ENCODE measurements around the gene FTSJ3. TPM values are rescaled to one million over a fixed set of nuclear protein-coding genes. Genes with fewer than 3 reads are reported as not detected.

FTSJ3 gene
- total RNA-seq, 1 donor: 72.5 TPM

DNA sequence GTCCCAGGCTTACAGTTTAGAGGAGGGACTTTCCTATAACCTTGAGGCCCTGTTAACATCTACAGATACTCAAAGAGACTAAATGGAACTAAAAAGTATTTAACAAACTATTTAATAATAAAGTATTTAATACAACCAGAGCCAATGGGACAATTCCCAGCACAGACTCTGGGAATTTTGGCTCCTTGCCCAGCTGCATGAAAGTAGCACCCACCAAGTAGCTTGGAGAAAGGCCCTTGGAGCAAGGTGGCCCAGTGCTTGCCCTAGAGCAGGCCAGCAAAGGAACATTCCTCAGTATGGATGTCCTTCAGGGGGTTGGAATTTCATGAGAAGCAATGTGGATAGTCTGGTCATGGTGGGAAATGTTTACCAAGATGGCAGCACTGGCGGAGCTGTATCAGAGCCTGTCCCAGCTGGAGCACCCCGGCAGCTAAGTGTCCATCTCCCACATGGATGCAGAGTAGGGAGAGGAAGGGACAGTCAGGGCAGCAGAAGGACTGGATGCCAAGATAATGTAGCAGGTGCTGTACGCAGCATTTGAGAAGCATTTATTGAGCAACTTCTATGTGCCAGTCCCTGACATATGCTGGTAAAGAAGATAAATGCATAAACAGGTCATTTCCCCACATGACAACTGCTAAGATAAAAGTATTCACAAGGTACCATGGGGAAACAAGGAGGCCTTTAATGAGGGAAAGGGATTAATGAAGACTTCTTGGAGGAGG, 20.2 kb upstream of the FTSJ3 start:
- H3K4me3 ChIP-seq (ENCODE audit: low read depth, low read length): no peak overlapping the region
- TF ChIP-seq, protein P1, sequence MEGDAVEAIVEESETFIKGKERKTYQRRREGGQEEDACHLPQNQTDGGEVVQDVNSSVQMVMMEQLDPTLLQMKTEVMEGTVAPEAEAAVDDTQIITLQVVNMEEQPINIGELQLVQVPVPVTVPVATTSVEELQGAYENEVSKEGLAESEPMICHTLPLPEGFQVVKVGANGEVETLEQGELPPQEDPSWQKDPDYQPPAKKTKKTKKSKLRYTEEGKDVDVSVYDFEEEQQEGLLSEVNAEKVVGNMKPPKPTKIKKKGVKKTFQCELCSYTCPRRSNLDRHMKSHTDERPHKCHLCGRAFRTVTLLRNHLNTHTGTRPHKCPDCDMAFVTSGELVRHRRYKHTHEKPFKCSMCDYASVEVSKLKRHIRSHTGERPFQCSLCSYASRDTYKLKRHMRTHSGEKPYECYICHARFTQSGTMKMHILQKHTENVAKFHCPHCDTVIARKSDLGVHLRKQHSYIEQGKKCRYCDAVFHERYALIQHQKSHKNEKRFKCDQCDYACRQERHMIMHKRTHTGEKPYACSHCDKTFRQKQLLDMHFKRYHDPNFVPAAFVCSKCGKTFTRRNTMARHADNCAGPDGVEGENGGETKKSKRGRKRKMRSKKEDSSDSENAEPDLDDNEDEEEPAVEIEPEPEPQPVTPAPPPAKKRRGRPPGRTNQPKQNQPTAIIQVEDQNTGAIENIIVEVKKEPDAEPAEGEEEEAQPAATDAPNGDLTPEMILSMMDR (IDR thresholded peaks at IDR 0.05; ENCODE audit: insufficient read depth, low read depth, low read length): no peak
- DNase-seq (ENCODE audit: low read depth): no peak

DNA sequence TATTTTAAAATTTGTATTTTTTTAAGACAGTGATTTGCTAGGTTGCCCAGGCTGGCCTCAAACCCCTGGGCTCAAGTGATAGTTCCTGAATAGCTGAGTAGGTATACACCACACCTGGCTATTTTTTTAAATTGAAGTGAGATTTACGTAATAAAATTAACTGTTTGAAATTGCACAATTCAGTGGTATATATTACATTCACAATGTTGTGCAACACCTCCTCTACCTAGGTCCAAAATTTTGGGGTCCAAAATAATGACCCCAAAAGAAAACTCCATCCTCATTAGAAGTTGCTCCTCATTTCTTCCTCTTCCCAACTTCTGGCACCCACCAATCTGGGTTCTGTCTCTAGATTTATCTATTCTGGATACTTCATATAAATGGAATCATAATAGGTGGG, 18.0 kb upstream of the FTSJ3 start:
- no peak for DNase-seq (ENCODE audit: low read depth)
- TF ChIP-seq, protein P1 (IDR thresholded peaks at IDR 0.05; ENCODE audit: insufficient read depth, low read depth, low read length): no peak
- no peak overlapping the region for H3K4me3 ChIP-seq (ENCODE audit: low read depth, low read length)

DNA sequence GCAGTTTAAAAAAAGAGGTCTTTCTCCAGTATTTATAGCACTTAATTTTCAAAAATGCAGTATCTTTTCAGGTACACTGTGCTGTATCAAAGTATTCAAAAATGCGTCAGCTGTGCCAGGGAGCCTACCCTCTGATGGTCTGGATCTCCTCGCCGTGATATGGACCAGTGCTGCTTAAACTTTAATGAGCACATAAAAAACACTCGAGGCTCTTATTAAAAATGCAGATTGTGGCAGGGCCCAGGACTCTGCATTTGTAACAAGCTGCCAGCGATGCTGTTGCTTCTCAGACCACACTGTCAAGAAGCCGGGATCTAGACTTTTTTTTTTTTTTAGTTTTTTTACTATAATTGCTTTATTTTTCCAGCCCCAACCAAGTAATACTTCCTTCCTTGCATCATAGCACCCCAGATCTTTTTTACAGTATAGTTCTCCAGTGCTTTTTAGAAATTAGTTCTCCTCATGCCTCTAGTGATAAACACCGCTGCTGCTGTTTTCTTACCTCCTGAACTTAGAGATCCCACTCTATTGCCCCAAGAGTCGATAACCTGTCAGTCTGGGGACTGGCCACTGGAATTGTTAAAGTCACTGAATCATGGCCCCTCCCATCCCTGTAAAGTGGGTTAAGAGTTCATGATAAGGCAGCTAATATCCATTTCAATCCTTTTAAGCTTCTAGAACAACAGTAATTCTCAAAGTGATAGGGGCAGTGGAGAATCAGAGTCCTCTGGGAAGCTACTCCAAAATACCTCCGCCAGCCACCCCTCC, 16.6 kb upstream of the FTSJ3 start:
- H3K4me3 ChIP-seq (ENCODE audit: low read depth, low read length): peak overlapping the region; percentile 92
- no peak for DNase-seq (ENCODE audit: low read depth)
- TF ChIP-seq, protein P1 (IDR thresholded peaks at IDR 0.05; ENCODE audit: insufficient read depth, low read depth, low read length): no peak

DNA sequence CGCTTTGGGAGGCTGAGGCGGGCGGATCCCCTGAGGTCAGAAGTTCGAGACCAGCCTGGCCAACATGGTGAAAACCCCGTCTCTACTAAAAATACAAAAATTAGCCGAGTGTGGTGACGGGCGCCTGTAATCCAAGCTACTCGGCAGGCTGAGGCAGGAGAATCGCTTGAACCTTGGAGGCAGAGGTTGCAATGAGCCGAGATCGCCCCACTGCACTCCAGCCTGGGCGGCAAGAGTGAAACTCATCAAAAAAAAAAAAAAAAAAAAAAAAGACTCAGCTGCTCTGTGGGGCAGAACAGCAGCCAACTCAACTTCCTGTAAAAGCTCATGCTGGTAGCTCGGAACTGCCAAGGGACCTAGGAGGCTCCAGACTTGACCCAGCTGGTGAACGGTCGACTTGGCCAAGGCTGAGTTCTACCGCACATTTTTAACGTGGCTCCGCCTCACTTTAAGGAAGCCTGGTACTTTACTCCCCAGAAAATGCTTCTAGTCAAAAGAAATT, 16.0 kb upstream of the FTSJ3 start:
- DNase-seq (ENCODE audit: low read depth): peak; percentile 86
- H3K4me3 ChIP-seq (ENCODE audit: low read depth, low read length): peak overlapping the region; percentile 92

DNA sequence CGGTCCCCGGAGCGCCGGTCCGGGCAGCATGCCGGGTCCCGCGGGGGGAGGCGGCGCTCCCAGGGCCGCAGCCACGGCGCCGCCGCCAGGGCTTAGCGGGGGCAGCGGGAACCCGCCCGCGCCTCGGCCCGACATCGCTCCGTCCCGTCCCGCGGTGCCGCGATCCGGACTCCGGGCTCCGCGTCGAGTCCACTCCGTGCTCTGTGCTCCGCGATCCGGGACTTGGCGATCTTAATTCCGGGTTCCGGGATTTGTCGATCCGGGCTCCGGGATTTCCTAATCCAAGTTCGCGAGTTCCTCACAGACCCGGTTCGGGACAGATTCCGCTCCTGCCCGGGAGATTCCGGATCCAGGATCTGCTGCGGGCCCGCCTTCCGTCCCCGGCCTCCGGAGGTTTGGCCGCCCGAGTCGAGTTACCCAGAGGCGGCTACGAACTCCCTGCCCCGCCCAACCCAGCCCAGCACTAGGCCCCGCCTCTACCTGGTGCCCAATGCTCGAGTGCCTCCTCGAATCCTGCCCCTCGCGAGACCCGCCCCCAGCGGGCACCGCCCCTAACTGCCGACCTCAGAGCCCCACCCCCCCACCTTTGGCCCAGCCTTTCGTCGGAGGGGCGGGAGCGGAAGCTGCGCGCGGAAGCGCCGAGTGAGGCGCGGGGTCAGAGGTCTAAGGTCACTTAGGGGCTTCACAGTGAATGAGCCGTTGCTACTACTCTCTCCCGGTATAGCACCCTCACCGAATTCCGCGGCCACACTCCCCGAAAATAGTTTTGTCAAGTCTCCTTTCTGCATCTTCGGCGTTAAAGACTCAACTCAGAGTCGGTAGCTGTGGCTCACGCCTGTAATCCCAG, 15.3 kb upstream of the FTSJ3 start, which contains the start of gene SMARCD2:
SMARCD2 (minus strand) TSS at position 146 of the 847 bp plus-strand sequence; CDS start at position 135, 11 bp downstream.
- TF ChIP-seq, protein P1 (IDR thresholded peaks at IDR 0.05; ENCODE audit: insufficient read depth, low read depth, low read length): no peak
- peak; percentile 100 for DNase-seq (ENCODE audit: low read depth)
- H3K4me3 ChIP-seq (ENCODE audit: low read depth, low read length): peak within 1 kb of the TSS; percentile 92

DNA sequence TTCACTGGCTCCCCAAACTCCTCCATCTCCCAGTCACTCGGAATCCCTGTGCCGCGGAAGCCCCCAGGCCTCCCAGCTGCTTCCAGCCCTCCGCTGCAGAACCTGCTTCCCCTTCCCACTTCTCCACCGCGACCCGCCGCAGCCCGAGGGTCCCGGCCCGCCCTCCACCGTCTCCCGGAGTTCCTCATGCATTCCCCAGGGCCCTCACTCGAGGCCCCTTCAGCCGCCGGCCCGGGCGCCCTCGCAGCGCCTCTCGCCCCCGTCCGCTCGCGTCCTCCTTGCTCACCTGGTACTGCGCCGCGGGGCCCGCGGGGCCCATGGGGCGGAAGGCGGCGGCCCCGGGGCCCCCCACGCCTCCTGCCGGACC, 14.7 kb upstream of the FTSJ3 start:
- TF ChIP-seq, protein P1 (IDR thresholded peaks at IDR 0.05; ENCODE audit: insufficient read depth, low read depth, low read length): no peak
- H3K4me3 ChIP-seq (ENCODE audit: low read depth, low read length): peak overlapping the region; percentile 92
- DNase-seq (ENCODE audit: low read depth): no peak
